Measurements from ENCODE around the gene FOXO1. TPM values are rescaled to one million over a fixed set of nuclear protein-coding genes. Genes with fewer than 3 reads are reported as not detected.
A peak's percentile ranks its signal among the peaks of the same experiment; 100 is the strongest.

The FOXO1 gene
- total RNA-seq, 3 donors from 2014 or later = 28.7 to 34.1 (median 30.5) TPM

GRCh38 chr13:40631605-40632004, 34.8 kb downstream of the FOXO1 start:
- intact Hi-C loops (cut with DNase I, micrococcal nuclease) = no loop called here
- H3K9me3 ChIP-seq = no peaks in the 10 kb centered on the region
- no peak overlapping the region for H3K4me3 ChIP-seq
- TF ChIP-seq CTCF (IDR thresholded peaks at IDR 0.05) = no peak
- DNase-seq (no peak), ATAC-seq (peak; percentile 44)
- no peaks in the 10 kb centered on the region for H3K36me3 ChIP-seq (ENCODE audit: low read depth)
- H3K4me1 ChIP-seq (ENCODE audit: low read depth) = peaks cover 17% of the 10 kb centered on the region

GRCh38 chr13:40629678-40630384, 36.6 kb downstream of the FOXO1 start:
- no peak overlapping the region for H3K4me3 ChIP-seq
- ATAC-seq = peak; percentile 26
- peaks cover 14% of the 10 kb centered on the region for H3K4me1 ChIP-seq (ENCODE audit: low read depth)
- H3K9me3 ChIP-seq = no peaks in the 10 kb centered on the region
- H3K36me3 ChIP-seq (ENCODE audit: low read depth) = no peaks in the 10 kb centered on the region
- intact Hi-C loops (cut with DNase I, micrococcal nuclease) = no loop called here
- TF ChIP-seq CTCF (IDR thresholded peaks at IDR 0.05) = no peak
- no peak for DNase-seq

- ATAC-seq = peak; percentile 45
Measured at GRCh38 chr13:40626977-40627376, 39.5 kb downstream of the FOXO1 start.

GRCh38 chr13:40626561-40626960, 39.9 kb downstream of the FOXO1 start:
- peaks cover 23% of the 10 kb centered on the region for H3K4me1 ChIP-seq (ENCODE audit: low read depth)

More at GRCh38 chr13:40626977-40627376, 39.5 kb downstream of the FOXO1 start:
- no peak for TF ChIP-seq CTCF (IDR thresholded peaks at IDR 0.05)
- Histone ChIP-seq H3K36me3 (ENCODE audit: low read depth) (no peaks in the 10 kb centered on the region), H3K4me1 (ENCODE audit: low read depth) (peaks cover 23% of the 10 kb centered on the region), H3K4me3 (no peak overlapping the region), H3K9me3 (no peaks in the 10 kb centered on the region)
- intact Hi-C loops (cut with DNase I, micrococcal nuclease) = no loop called here
- DNase-seq = no peak

GRCh38 chr13:40624986-40625385, 41.5 kb downstream of the FOXO1 start:
- H3K4me1 ChIP-seq (ENCODE audit: low read depth) = peaks cover 23% of the 10 kb centered on the region
- TF ChIP-seq CTCF (IDR thresholded peaks at IDR 0.05) = no peak
- intact Hi-C loops (cut with DNase I, micrococcal nuclease) = no loop called here
- H3K36me3 ChIP-seq (ENCODE audit: low read depth) = no peaks in the 10 kb centered on the region
- ATAC-seq (no peak), DNase-seq (no peak)
- H3K4me3 ChIP-seq = no peak overlapping the region
- no peaks in the 10 kb centered on the region for H3K9me3 ChIP-seq

More at GRCh38 chr13:40626561-40626960, 39.9 kb downstream of the FOXO1 start:
- no peak for DNase-seq
- no peaks in the 10 kb centered on the region for H3K9me3 ChIP-seq
- H3K4me3 ChIP-seq = no peak overlapping the region
- no peaks in the 10 kb centered on the region for H3K36me3 ChIP-seq (ENCODE audit: low read depth)
- intact Hi-C loops (cut with DNase I, micrococcal nuclease) = no loop called here
- ATAC-seq = peak; percentile 16
- no peak for TF ChIP-seq CTCF (IDR thresholded peaks at IDR 0.05)
